ENCODE measurements around the gene SSH2. TPM values are rescaled to one million over a fixed set of nuclear protein-coding genes. Genes with fewer than 3 reads are reported as not detected.

Gene SSH2
- polyA plus RNA-seq, 1 donor from 2014 or later = 16.6 TPM

GRCh38 chr17:29918016-29918415 is 12.0 kb downstream of the SSH2 start:
- H4K20me1 ChIP-seq (ENCODE audit: insufficient read depth) = peaks cover 2% of the 10 kb centered on the region
- peaks cover 5% of the 10 kb centered on the region for H3F3A ChIP-seq (ENCODE audit: insufficient read depth, low read length, poor library complexity, severe bottlenecking)
- H3K4me2 ChIP-seq (ENCODE audit: low read length) = no peak overlapping the region
- H3K9me2 ChIP-seq (ENCODE audit: insufficient read depth, low read length) = no peaks in the 10 kb centered on the region
- H3K9ac ChIP-seq (ENCODE audit: low read length) = no peak overlapping the region
- no peaks in the 10 kb centered on the region for H3K9me3 ChIP-seq (ENCODE audit: low read length)
- H3K27me3 ChIP-seq (ENCODE audit: insufficient read depth, low read depth, low read length) = no peaks in the 10 kb centered on the region
- peaks cover 48% of the 10 kb centered on the region for H3K79me2 ChIP-seq (replicated peaks; ENCODE audit: insufficient read depth, low read length)
- H3K27ac ChIP-seq (ENCODE audit: low read length) = no peak overlapping the region
- TF ChIP-seq POLR2AphosphoS5 (IDR thresholded peaks at IDR 0.05) (no peak), TAF1 (IDR thresholded peaks at IDR 0.05; ENCODE audit: low read depth) (no peak), EZH2 (IDR thresholded peaks at IDR 0.05; ENCODE audit: borderline replicate concordance, insufficient read depth, low read length, poor library complexity, severe bottlenecking) (no peak), EP300 (conservative IDR thresholded peaks at IDR 0.05; ENCODE audit: poor library complexity, severe bottlenecking) (no peak), SMC3 (conservative IDR thresholded peaks at IDR 0.05; ENCODE audit: poor library complexity) (no peak), RAD21 (conservative IDR thresholded peaks at IDR 0.05) (no peak), MXI1 (conservative IDR thresholded peaks at IDR 0.05; ENCODE audit: poor library complexity, severe bottlenecking) (no peak)
- TF ChIP-seq, protein P1, sequence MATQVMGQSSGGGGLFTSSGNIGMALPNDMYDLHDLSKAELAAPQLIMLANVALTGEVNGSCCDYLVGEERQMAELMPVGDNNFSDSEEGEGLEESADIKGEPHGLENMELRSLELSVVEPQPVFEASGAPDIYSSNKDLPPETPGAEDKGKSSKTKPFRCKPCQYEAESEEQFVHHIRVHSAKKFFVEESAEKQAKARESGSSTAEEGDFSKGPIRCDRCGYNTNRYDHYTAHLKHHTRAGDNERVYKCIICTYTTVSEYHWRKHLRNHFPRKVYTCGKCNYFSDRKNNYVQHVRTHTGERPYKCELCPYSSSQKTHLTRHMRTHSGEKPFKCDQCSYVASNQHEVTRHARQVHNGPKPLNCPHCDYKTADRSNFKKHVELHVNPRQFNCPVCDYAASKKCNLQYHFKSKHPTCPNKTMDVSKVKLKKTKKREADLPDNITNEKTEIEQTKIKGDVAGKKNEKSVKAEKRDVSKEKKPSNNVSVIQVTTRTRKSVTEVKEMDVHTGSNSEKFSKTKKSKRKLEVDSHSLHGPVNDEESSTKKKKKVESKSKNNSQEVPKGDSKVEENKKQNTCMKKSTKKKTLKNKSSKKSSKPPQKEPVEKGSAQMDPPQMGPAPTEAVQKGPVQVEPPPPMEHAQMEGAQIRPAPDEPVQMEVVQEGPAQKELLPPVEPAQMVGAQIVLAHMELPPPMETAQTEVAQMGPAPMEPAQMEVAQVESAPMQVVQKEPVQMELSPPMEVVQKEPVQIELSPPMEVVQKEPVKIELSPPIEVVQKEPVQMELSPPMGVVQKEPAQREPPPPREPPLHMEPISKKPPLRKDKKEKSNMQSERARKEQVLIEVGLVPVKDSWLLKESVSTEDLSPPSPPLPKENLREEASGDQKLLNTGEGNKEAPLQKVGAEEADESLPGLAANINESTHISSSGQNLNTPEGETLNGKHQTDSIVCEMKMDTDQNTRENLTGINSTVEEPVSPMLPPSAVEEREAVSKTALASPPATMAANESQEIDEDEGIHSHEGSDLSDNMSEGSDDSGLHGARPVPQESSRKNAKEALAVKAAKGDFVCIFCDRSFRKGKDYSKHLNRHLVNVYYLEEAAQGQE (IDR thresholded peaks at IDR 0.05; ENCODE audit: borderline replicate concordance) = no peak
- TF ChIP-seq, protein P2, sequence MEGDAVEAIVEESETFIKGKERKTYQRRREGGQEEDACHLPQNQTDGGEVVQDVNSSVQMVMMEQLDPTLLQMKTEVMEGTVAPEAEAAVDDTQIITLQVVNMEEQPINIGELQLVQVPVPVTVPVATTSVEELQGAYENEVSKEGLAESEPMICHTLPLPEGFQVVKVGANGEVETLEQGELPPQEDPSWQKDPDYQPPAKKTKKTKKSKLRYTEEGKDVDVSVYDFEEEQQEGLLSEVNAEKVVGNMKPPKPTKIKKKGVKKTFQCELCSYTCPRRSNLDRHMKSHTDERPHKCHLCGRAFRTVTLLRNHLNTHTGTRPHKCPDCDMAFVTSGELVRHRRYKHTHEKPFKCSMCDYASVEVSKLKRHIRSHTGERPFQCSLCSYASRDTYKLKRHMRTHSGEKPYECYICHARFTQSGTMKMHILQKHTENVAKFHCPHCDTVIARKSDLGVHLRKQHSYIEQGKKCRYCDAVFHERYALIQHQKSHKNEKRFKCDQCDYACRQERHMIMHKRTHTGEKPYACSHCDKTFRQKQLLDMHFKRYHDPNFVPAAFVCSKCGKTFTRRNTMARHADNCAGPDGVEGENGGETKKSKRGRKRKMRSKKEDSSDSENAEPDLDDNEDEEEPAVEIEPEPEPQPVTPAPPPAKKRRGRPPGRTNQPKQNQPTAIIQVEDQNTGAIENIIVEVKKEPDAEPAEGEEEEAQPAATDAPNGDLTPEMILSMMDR (IDR thresholded peaks at IDR 0.05; ENCODE audit: poor library complexity, severe bottlenecking) = no peak
- no peak overlapping the region for H3K4me3 ChIP-seq (ENCODE audit: low read length)
- H2AFZ ChIP-seq (ENCODE audit: low read depth, low read length) = no peak overlapping the region
- H3K36me3 ChIP-seq (ENCODE audit: insufficient read depth, low read length) = no peaks in the 10 kb centered on the region

DNA sequence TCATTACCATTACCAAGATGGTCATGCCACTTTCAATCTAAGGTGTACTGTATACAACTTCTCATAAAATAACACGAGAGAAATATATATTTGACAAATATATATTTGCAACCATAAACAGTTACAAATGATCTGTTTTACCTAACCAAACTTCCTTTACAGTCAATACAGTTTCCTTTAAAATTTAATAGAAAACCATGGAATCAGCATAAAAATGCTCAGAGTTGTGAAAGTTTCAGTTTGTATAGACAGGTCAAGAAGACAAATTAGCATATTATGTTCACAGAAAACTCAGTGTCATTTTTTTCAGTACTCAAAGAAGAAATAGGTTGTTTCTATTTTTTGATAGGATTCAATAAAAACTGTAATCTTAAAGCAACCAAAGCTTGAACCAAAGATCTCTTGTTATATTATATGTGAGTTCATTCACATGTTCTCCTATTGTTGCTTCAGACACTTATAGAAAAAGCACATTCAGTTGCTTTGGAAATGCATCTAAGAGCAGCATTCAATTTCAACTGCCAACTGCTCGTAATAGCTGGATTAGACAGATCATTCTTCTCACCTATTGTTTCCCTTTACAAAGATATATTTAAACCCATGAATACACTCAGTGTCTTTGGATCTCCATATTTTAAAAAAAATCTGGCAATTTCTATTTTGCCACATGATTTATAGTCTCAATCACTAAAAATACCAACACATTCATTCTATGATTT is 15.1 kb downstream of the SSH2 start:
- no peak overlapping the region for H2AFZ ChIP-seq (ENCODE audit: low read depth, low read length)
- H3K4me3 ChIP-seq (ENCODE audit: low read length) = peak overlapping the region; percentile 41
- peak overlapping the region; percentile 31 for H3K9ac ChIP-seq (ENCODE audit: low read length)
- H3K79me2 ChIP-seq (replicated peaks; ENCODE audit: insufficient read depth, low read length) = peaks cover 38% of the 10 kb centered on the region
- H3K9me2 ChIP-seq (ENCODE audit: insufficient read depth, low read length) = no peaks in the 10 kb centered on the region
- no peaks in the 10 kb centered on the region for H3K9me3 ChIP-seq (ENCODE audit: low read length)
- TF ChIP-seq, protein P2 (IDR thresholded peaks at IDR 0.05; ENCODE audit: poor library complexity, severe bottlenecking) = no peak
- TF ChIP-seq POLR2AphosphoS5 (IDR thresholded peaks at IDR 0.05) = peak; percentile 37
- TF ChIP-seq, protein P1 (IDR thresholded peaks at IDR 0.05; ENCODE audit: borderline replicate concordance) = no peak
- TF ChIP-seq TAF1 (IDR thresholded peaks at IDR 0.05; ENCODE audit: low read depth) = no peak
- TF ChIP-seq EP300 (conservative IDR thresholded peaks at IDR 0.05; ENCODE audit: poor library complexity, severe bottlenecking) = peak; percentile 48
- TF ChIP-seq MXI1 (conservative IDR thresholded peaks at IDR 0.05; ENCODE audit: poor library complexity, severe bottlenecking) = no peak
- TF ChIP-seq RAD21 (conservative IDR thresholded peaks at IDR 0.05) = no peak
- TF ChIP-seq EZH2 (IDR thresholded peaks at IDR 0.05; ENCODE audit: borderline replicate concordance, insufficient read depth, low read length, poor library complexity, severe bottlenecking) = no peak
- TF ChIP-seq SMC3 (conservative IDR thresholded peaks at IDR 0.05; ENCODE audit: poor library complexity) = no peak
- H3K4me2 ChIP-seq (ENCODE audit: low read length) = peak overlapping the region; percentile 57
- peak overlapping the region; percentile 43 for H3K27ac ChIP-seq (ENCODE audit: low read length)
- H4K20me1 ChIP-seq (ENCODE audit: insufficient read depth) = peaks cover 2% of the 10 kb centered on the region
- no peaks in the 10 kb centered on the region for H3K36me3 ChIP-seq (ENCODE audit: insufficient read depth, low read length)
- no peaks in the 10 kb centered on the region for H3K27me3 ChIP-seq (ENCODE audit: insufficient read depth, low read depth, low read length)
- H3F3A ChIP-seq (ENCODE audit: insufficient read depth, low read length, poor library complexity, severe bottlenecking) = peaks cover 5% of the 10 kb centered on the region

Measured in neural cell (in vitro differentiated cells).